Calu3 (cell line): Measurements from ENCODE around the gene SCG5. TPM values are rescaled to one million over a fixed set of nuclear protein-coding genes. Genes with fewer than 3 reads are reported as not detected.

Source experiments
- BruUV-seq: library from RNA; stranded (reverse); fragments of 400-500 nt; replicated peaks from 2 replicates; lab custom pipeline; 2021; lab: Mats Ljungman, UMichigan
- CTCF ChIA-PET: fragments of 300-600 bp; sonication (Branson Sonifier 250); formaldehyde crosslinking; loops from one replicate; lab custom pipeline; 2022; ENCODE audit warnings: antibody characterized with exemption; lab: Charles Lee
- DNase-seq: peaks from one replicate; pipeline ENCODE4 v3.0.0; 2022
- H3K27ac Mint-ChIP-seq: one replicate; pipeline ENCODE4 v1.8.0; 2022; ENCODE audit warnings: mixed read lengths; ENCODE audit not compliant: unreplicated experiment
- H3K27me3 Mint-ChIP-seq: one replicate; pipeline ENCODE4 v1.8.0; 2022; ENCODE audit warnings: mixed read lengths; ENCODE audit not compliant: unreplicated experiment
- H3K36me3 Mint-ChIP-seq: one replicate; pipeline ENCODE4 v1.8.0; 2022; ENCODE audit warnings: mild to moderate bottlenecking, moderate library complexity, mixed read lengths; ENCODE audit not compliant: insufficient read depth, unreplicated experiment
- H3K4me1 Mint-ChIP-seq: one replicate; pipeline ENCODE4 v1.8.0; 2022; ENCODE audit warnings: mild to moderate bottlenecking, low read depth, mixed read lengths; ENCODE audit not compliant: unreplicated experiment
- H3K4me3 Mint-ChIP-seq: one replicate; pipeline ENCODE4 v1.8.0; 2022; ENCODE audit warnings: mild to moderate bottlenecking, low read depth, moderate library complexity, mixed read lengths; ENCODE audit not compliant: unreplicated experiment
- H3K9me3 Mint-ChIP-seq: one replicate; pipeline ENCODE4 v1.8.0; 2022; ENCODE audit warnings: low read depth, mixed read lengths; ENCODE audit not compliant: unreplicated experiment
- CTCF ChIP-seq: fragments of 200-600 bp; IDR thresholded peaks from one replicate; pipeline ENCODE4 v1.8.0; 2022; ENCODE audit warnings: antibody characterized with exemption; ENCODE audit not compliant: unreplicated experiment
- intact Hi-C: fragments of 100-400 bp; cut with micrococcal nuclease; formaldehyde crosslinking; loops from one replicate; pipeline ENCODE4 v1.10.0; 2022; ENCODE audit not compliant: unreplicated experiment
- total RNA-seq: library from RNA; stranded (reverse); gene quantifications from 2 replicates; pipeline ENCODE4 v1.2.3, GENCODE V29; 2022

Gene SCG5
- total RNA-seq, 1 experiment from 2014 or later: not detected

GRCh38 chr15:32718227-32718820, 76.8 kb downstream of the SCG5 start:
- CTCF ChIA-PET: no interaction called here
- H3K27ac Mint-ChIP-seq: no peak overlapping the region
- no peaks in the 10 kb centered on the region for H3K4me1 Mint-ChIP-seq
- no peak for TF ChIP-seq CTCF
- H3K4me3 Mint-ChIP-seq: no peak overlapping the region
- no peaks in the 10 kb centered on the region for H3K9me3 Mint-ChIP-seq
- no TSS peak for BruUV-seq
- no peaks in the 10 kb centered on the region for H3K36me3 Mint-ChIP-seq
- intact Hi-C loops: no loop called here
- no peak for DNase-seq
- no peaks in the 10 kb centered on the region for H3K27me3 Mint-ChIP-seq

GRCh38 chr15:32718821-32719716, 77.6 kb downstream of the SCG5 start:
- no peak for DNase-seq
- no peaks in the 10 kb centered on the region for H3K4me1 Mint-ChIP-seq
- H3K36me3 Mint-ChIP-seq: no peaks in the 10 kb centered on the region
- no TSS peak for BruUV-seq
- intact Hi-C loops: no loop called here
- TF ChIP-seq CTCF: no peak
- H3K27me3 Mint-ChIP-seq: no peaks in the 10 kb centered on the region
- no peak overlapping the region for H3K4me3 Mint-ChIP-seq
- H3K27ac Mint-ChIP-seq: no peak overlapping the region
- CTCF ChIA-PET: no interaction called here
- no peaks in the 10 kb centered on the region for H3K9me3 Mint-ChIP-seq

DNA sequence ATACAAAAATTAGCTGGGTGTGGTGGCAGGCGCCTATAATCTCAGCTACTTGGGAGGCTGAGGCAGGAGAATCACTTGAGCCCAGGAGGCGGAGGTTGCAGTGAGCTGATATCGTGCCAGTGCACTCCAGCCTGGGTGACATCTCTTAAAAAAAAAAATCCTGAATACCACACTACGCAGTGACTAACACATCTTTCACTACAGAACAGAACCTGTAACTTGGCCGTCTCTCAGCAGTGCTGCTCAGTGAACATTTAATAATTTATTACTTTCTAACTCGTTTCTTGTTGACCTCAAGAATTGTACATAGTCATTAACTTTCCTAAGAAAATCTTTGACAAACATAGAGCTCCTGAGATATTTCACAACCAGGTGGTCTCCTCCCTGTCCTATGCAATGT, 80.1 kb downstream of the SCG5 start:
- no peak overlapping the region for H3K4me3 Mint-ChIP-seq
- no peak for TF ChIP-seq CTCF

DNA sequence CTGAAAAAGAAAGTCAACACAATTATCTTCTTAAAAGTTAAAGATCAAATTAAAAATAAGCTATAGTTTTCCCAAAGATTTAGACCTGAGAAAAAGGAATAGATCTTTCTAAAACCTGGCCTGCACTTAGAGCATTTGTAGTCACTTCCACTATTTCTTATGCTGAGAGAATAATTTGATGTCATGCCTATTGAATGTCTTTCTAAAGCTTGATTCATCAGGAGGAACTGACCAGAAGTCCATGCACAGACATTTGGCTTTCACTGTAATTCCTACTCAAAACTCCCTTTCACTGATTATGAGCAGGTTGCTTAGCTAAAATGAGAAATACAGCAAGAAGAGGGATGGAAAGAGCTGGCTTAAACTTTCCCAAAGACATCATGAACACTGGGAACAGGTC, 80.6 kb downstream of the SCG5 start:
- H3K36me3 Mint-ChIP-seq: no peaks in the 10 kb centered on the region
- H3K9me3 Mint-ChIP-seq: no peaks in the 10 kb centered on the region
- no peak for TF ChIP-seq CTCF
- BruUV-seq: no TSS peak
- no peaks in the 10 kb centered on the region for H3K27me3 Mint-ChIP-seq
- H3K27ac Mint-ChIP-seq: no peak overlapping the region
- CTCF ChIA-PET: no interaction called here
- intact Hi-C loops: no loop called here
- DNase-seq: no peak
- no peaks in the 10 kb centered on the region for H3K4me1 Mint-ChIP-seq
- H3K4me3 Mint-ChIP-seq: no peak overlapping the region

More for the DNA sequence above, 80.1 kb downstream of the SCG5 start:
- no peak for DNase-seq
- Mint-ChIP-seq H3K27me3 (no peaks in the 10 kb centered on the region), H3K27ac (no peak overlapping the region), H3K9me3 (no peaks in the 10 kb centered on the region), H3K36me3 (no peaks in the 10 kb centered on the region), H3K4me1 (no peaks in the 10 kb centered on the region)
- intact Hi-C loops: no loop called here
- no TSS peak for BruUV-seq
- CTCF ChIA-PET: no interaction called here
